ENCODE data around the gene CAMK1D. TPM values are rescaled to one million over a fixed set of nuclear protein-coding genes. Genes with fewer than 3 reads are reported as not detected.
"Not testable (repeated sequence)": the region's sequence is repeated elsewhere in the genome, so short reads cannot be mapped to it uniquely, and the experiment has no call there.

The CAMK1D gene
- total RNA-seq, 1 donor from 2014 or later = 1.8 TPM

DNA sequence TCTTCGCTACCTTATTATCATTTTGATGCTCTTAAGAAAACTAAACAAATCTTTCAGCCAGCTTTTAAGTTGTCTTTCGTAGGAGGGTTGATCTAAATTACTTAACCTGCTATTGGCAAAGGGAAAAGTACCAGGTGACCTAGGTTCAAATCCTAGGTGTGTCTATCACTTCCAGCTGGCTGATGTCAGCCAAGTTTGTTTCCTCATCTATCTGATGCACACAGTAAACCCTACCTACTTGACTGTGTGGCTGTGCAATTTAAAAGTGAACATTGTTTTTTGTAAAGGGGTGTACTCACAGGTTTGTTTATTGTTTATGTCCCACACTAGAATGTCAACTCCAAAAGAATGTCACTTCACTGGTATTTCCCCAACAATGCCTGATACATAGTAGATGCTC lies 21.9 kb upstream of the CAMK1D start:
- Histone ChIP-seq H3K4me3 (ENCODE audit: low read depth, low read length) (no peak overlapping the region), H3K36me3 (ENCODE audit: control insufficient read depth, insufficient read depth, low read length) (no peaks in the 10 kb centered on the region), H3K27me3 (ENCODE audit: control insufficient read depth, insufficient read depth, low read length) (no peaks in the 10 kb centered on the region)
- peak; percentile 29 for DNase-seq (ENCODE audit: low read depth)
- FAIRE-seq = peak; percentile 77
- TF ChIP-seq, protein P1, sequence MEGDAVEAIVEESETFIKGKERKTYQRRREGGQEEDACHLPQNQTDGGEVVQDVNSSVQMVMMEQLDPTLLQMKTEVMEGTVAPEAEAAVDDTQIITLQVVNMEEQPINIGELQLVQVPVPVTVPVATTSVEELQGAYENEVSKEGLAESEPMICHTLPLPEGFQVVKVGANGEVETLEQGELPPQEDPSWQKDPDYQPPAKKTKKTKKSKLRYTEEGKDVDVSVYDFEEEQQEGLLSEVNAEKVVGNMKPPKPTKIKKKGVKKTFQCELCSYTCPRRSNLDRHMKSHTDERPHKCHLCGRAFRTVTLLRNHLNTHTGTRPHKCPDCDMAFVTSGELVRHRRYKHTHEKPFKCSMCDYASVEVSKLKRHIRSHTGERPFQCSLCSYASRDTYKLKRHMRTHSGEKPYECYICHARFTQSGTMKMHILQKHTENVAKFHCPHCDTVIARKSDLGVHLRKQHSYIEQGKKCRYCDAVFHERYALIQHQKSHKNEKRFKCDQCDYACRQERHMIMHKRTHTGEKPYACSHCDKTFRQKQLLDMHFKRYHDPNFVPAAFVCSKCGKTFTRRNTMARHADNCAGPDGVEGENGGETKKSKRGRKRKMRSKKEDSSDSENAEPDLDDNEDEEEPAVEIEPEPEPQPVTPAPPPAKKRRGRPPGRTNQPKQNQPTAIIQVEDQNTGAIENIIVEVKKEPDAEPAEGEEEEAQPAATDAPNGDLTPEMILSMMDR (IDR thresholded peaks at IDR 0.05; ENCODE audit: insufficient read depth, low read length, severe bottlenecking) = no peak

DNA sequence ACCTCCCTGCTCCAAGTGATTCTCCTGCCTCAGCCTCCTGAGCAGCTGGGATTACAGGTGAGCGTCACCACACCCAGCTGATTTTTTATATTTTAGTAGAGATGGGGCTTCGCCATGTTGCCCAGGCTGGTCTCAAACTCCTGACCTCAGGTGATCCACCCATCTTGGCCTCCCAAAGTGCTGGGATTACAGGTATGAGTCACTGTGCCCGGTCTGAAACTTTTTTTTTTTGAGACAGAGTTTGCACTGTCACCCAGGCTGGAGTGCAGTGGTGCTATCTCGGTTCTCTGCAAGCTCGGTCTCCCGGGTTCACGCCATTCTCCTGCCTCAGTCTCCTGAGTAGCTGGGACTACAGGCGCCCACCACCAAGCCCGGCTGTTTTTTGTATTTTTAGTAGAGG lies 21.0 kb upstream of the CAMK1D start:
- not testable (repeated sequence) for DNase-seq (ENCODE audit: low read depth); H3K36me3 ChIP-seq (ENCODE audit: control insufficient read depth, insufficient read depth, low read length); H3K4me3 ChIP-seq (ENCODE audit: low read depth, low read length); H3K27me3 ChIP-seq (ENCODE audit: control insufficient read depth, insufficient read depth, low read length); FAIRE-seq

DNA sequence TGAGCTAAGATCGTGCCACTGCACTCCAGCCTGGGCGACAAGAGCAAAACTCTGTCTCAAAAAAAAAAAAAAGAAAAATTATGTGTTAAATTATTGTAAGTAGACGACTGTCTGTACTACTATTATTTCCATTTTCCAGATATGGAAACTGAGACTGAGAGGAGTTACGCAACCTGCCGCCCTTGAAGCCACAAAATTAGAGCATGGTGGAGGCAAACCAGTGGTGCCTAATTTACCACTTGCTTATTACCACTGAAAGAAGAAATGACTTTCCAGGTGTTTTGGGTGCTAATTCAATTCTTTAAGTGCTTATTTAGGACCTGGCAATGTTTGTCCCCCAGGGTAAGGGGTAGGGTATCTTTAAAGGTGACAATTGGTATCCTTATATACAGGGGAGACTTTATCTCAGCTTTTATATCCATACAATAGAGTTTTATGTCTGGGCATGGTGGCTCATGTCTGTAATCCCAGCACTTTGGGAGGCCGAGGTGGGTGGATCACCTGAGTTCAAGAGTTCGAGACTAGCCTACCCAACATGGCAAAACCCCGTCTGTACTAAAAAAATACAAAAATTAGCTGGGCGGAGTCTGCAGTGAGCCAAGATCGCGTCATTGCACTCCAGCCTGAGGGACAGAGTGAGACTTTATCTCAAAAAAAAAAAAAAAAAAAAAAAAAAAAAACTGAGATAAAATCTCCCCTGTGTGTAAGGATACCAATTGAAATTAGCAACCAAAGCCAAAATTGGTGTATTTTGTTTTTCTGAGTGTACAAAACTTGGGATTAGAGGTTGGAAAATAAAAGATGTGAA lies 16.6 kb upstream of the CAMK1D start:
- H3K36me3 ChIP-seq (ENCODE audit: control insufficient read depth, insufficient read depth, low read length) = no peaks in the 10 kb centered on the region
- no peaks in the 10 kb centered on the region for H3K27me3 ChIP-seq (ENCODE audit: control insufficient read depth, insufficient read depth, low read length)
- no peak overlapping the region for H3K4me3 ChIP-seq (ENCODE audit: low read depth, low read length)
- TF ChIP-seq, protein P1 (IDR thresholded peaks at IDR 0.05; ENCODE audit: insufficient read depth, low read length, severe bottlenecking) = no peak
- DNase-seq (ENCODE audit: low read depth) = peak; percentile 28
- FAIRE-seq = no peak

DNA sequence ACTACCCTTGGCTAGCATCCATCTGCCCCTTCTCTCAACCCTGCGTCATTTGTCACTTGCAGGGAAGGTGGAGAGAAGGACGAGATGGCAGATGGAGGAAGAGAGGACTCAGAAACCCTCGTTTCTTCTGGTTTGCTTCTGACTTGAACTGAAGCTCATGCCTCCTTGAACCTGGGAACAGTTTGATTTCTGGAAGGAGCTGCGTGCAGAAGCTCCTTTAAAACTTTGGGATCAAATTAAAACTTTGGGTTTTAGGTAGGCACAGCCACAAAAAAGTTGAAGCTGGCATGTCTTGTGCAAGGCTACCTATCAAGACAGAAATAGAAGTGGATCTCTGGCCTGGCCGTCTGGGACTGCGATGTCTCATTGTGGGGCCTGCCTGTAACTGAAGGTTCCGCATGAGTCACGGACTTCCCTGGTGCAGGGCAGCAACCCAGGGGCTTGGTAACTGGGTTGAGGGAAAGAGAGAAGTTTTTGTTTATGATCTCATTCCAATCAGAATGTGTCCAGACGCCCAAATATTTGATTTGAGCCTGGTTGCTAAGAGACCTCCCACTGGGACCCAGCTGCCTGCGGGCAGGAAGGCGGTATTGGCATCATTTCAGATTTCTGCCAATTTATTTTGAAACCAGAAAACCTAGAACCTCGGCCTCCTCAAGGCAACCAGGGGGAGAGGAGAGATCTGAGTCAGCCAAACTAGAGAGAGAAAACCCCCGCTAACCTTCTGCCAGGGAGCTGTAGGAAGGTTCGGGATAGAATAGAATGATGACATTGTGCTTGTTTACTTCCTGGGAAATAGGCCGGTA lies 15.8 kb upstream of the CAMK1D start:
- Histone ChIP-seq H3K4me3 (ENCODE audit: low read depth, low read length) (no peak overlapping the region), H3K36me3 (ENCODE audit: control insufficient read depth, insufficient read depth, low read length) (no peaks in the 10 kb centered on the region), H3K27me3 (ENCODE audit: control insufficient read depth, insufficient read depth, low read length) (no peaks in the 10 kb centered on the region)
- DNase-seq (ENCODE audit: low read depth) = peak; percentile 97
- TF ChIP-seq, protein P1 (IDR thresholded peaks at IDR 0.05; ENCODE audit: insufficient read depth, low read length, severe bottlenecking) = no peak
- FAIRE-seq = no peak

DNA sequence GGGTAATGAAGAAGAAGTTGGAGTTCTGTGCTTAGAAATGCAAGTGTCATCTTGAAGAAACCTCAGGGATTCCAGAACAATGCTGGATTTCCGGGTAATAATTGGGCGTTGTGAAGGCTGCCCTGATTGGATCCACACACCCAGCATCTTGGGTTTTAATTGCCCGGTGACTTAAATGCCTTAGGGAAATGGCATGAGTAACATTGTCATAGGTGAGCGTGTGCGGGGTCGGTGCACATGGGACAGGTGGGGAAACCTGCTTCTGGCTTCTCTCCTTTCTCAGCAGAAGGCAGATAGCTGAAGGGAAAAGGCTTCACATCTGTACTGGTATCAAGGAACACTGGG lies 15.2 kb upstream of the CAMK1D start:
- peak; percentile 76 for FAIRE-seq
- no peaks in the 10 kb centered on the region for H3K27me3 ChIP-seq (ENCODE audit: control insufficient read depth, insufficient read depth, low read length)
- no peak overlapping the region for H3K4me3 ChIP-seq (ENCODE audit: low read depth, low read length)
- H3K36me3 ChIP-seq (ENCODE audit: control insufficient read depth, insufficient read depth, low read length) = no peaks in the 10 kb centered on the region
- TF ChIP-seq, protein P1 (IDR thresholded peaks at IDR 0.05; ENCODE audit: insufficient read depth, low read length, severe bottlenecking) = no peak
- DNase-seq (ENCODE audit: low read depth) = no peak

DNA sequence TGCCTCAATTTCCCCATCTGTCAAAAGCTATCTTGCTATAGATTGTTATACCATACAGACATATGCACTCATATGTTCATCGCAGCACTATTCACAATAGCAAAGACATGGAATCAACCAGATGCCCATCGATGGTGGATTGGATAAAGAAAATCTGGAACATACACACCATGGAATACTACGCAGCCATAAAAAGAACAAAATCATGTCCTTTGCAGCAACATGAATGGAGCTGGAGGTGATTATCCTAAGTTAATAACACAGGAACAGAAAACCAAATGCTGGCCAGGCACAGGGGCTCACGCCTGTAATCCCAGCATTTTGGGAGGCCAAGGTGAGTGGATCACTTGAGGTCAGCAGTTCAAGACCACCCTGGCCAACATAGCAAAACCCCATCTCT lies 14.2 kb upstream of the CAMK1D start:
- H3K27me3 ChIP-seq (ENCODE audit: control insufficient read depth, insufficient read depth, low read length); FAIRE-seq; DNase-seq (ENCODE audit: low read depth); H3K36me3 ChIP-seq (ENCODE audit: control insufficient read depth, insufficient read depth, low read length); H3K4me3 ChIP-seq (ENCODE audit: low read depth, low read length): not testable (repeated sequence)

All from bronchial epithelial cell (primary cell).